ENCODE measurements around the gene TRIAP1. TPM values are rescaled to one million over a fixed set of nuclear protein-coding genes. Genes with fewer than 3 reads are reported as not detected.

The TRIAP1 gene
- total RNA-seq, 6 donors from 2014 or later, result 5.2 to 21.1 (median 18.7) TPM; not detected in 1

DNA sequence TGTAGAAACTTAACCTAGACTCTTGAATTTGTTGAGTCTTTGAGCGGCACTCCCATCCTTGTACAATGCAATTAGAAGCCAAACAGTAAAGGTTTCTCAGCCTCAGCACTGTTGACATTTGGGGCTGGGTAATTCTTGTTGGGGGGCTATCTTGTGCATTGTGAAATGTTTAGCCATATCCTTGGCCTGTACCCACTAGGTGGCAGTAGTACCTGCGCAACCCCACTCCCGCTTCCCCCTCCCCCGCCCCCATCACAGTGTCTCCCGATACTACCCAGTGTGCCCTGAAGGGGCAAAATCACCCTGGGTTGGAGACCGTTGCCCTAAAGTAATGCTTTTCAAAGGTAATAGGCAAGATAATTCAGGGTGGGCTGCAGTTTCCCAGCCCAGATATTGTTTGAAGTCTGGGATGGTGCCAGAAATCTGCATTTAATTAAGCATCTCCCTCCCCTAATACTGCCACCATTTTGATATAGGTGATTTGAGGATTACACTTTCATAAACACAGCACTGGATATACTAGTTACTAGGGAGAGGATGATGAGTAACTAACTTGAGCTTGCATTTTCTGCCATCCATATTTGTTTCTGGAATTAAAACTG, 6.4 kb downstream of the TRIAP1 start:
- Histone ChIP-seq H3K36me3 (peaks cover 4 to 48% (median 26%) of the 10 kb centered on the region in 4 donors), H3K4me3 (no peak overlapping the region), H3K27ac (no peak overlapping the region), H3K4me1 (peaks cover 16 to 20% (median 18%) of the 10 kb centered on the region in 4 donors), H3K27me3 (no peaks in the 10 kb centered on the region), H3K9me3 (no peaks in the 10 kb centered on the region)
- DNase-seq (peak in 1 of 2 donors; percentile 55), ATAC-seq (ENCODE audit: low FRiP score in 2 of 2) (peak; percentile 30 to 47)
- no peak for TF ChIP-seq EP300 (IDR thresholded peaks at IDR 0.05)
- TF ChIP-seq, protein P1, sequence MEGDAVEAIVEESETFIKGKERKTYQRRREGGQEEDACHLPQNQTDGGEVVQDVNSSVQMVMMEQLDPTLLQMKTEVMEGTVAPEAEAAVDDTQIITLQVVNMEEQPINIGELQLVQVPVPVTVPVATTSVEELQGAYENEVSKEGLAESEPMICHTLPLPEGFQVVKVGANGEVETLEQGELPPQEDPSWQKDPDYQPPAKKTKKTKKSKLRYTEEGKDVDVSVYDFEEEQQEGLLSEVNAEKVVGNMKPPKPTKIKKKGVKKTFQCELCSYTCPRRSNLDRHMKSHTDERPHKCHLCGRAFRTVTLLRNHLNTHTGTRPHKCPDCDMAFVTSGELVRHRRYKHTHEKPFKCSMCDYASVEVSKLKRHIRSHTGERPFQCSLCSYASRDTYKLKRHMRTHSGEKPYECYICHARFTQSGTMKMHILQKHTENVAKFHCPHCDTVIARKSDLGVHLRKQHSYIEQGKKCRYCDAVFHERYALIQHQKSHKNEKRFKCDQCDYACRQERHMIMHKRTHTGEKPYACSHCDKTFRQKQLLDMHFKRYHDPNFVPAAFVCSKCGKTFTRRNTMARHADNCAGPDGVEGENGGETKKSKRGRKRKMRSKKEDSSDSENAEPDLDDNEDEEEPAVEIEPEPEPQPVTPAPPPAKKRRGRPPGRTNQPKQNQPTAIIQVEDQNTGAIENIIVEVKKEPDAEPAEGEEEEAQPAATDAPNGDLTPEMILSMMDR (IDR thresholded peaks at IDR 0.05), result peak in 5 of 6 experiments; percentile 26 to 55 (median 42)
- 15 to 35% methylated on average over 3 to 6 of the region's 6 CpGs for WGBS, 2 donors

GRCh38 chr12:120438495-120439198, 7.5 kb downstream of the TRIAP1 start:
- Histone ChIP-seq H3K9me3 (no peaks in the 10 kb centered on the region), H3K27ac (peak overlapping the region; percentile 67 to 92 (median 82)), H3K4me3 (peak overlapping the region; percentile 63 to 92 (median 82)), H3K36me3 (peaks cover 4 to 37% (median 19%) of the 10 kb centered on the region in 4 donors), H3K27me3 (no peaks in the 10 kb centered on the region), H3K4me1 (peaks cover 16 to 19% (median 17%) of the 10 kb centered on the region in 4 donors)
- ATAC-seq (ENCODE audit: low FRiP score in 2 of 2) (no peak), DNase-seq (no peak)
- 40 to 43% methylated on average over 16 to 17 of the region's 17 CpGs for WGBS, 2 donors
- TF ChIP-seq POLR2A (IDR thresholded peaks at IDR 0.05) (no peak), EP300 (IDR thresholded peaks at IDR 0.05) (no peak)
- TF ChIP-seq, protein P1 (IDR thresholded peaks at IDR 0.05), result no peak

GRCh38 chr12:120437735-120438494, 8.3 kb downstream of the TRIAP1 start, which contains the start of gene COX6A1:
TSS of gene COX6A1 (plus strand) at chr12:120438113. CDS start at chr12:120438127, 14 bp downstream.
- H3K4me3 ChIP-seq, result peak within 1 kb of the TSS; percentile 63 to 92 (median 82)
- peaks cover 16 to 19% (median 17%) of the 10 kb centered on the region in 4 donors for H3K4me1 ChIP-seq
- peak; percentile 78 to 88 for TF ChIP-seq POLR2AphosphoS5 (IDR thresholded peaks at IDR 0.05)
- no peak for TF ChIP-seq EP300 (IDR thresholded peaks at IDR 0.05)
- TF ChIP-seq, protein P1 (IDR thresholded peaks at IDR 0.05), result peak in 3 of 6 experiments; percentile 15 to 37 (median 30)
- peak in 3 of 4 donors; percentile 48 to 70 (median 50) for TF ChIP-seq POLR2A (IDR thresholded peaks at IDR 0.05)
- H3K36me3 ChIP-seq, result peaks cover 4 to 30% (median 15%) of the 10 kb centered on the region in 4 donors
- no peaks in the 10 kb centered on the region for H3K9me3 ChIP-seq
- peak within 1 kb of the TSS; percentile 67 to 92 (median 82) for H3K27ac ChIP-seq
- DNase-seq (peak; percentile 90 to 98), ATAC-seq (ENCODE audit: low FRiP score in 2 of 2) (peak; percentile 97 to 98)
- WGBS, 2 donors, result 1% methylated on average over 25 to 58 of the region's 59 CpGs
- no peaks in the 10 kb centered on the region for H3K27me3 ChIP-seq

DNA sequence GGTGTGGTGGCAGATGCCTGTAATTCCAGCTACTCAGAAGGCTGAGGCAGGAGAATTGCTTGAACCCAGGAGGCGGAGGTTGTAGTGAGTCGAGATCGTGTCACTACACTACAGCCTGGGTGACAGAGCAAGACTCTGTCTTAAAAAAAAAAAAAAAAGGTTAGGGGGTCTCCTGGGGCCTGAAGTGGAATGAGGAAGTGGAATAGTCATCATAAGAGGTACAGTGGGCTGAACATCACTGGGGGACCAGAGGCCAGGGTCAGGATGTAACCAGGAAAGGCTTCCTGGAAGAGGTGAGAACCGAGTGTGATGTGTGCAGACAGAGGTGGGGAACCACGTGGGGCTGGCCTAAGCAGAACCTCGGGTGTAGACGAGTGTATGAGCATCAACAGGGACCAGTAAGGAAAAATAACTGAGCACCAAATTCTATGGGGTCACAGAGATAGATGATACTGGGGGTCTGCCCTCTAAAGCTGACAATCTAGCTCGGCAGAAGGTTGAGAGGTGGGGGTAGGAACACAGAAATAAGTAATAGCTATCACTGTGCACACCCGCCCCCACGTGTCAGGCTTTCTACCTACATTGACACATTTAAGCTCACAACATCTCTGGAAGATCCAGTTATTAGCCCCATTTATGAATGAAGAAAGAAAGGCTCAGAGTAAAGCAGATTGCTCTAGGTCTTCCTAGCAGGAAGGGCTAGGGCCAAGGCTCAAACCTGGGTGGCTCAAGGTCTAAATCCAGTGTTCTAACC, 13.2 kb downstream of the TRIAP1 start:
- 55 to 60% methylated on average over 10 of the region's 10 CpGs for WGBS, 2 donors
- H3K27me3 ChIP-seq, result no peaks in the 10 kb centered on the region
- no peaks in the 10 kb centered on the region for H3K9me3 ChIP-seq
- no peak for ATAC-seq (ENCODE audit: low FRiP score in 2 of 2)
- no peaks in the 10 kb centered on the region for H3K36me3 ChIP-seq
- H3K27ac ChIP-seq, result no peak overlapping the region
- DNase-seq, result no peak
- no peak for TF ChIP-seq POLR2A (IDR thresholded peaks at IDR 0.05)
- no peak for TF ChIP-seq POLR2AphosphoS5 (IDR thresholded peaks at IDR 0.05)
- no peak for TF ChIP-seq EP300 (IDR thresholded peaks at IDR 0.05)
- TF ChIP-seq, protein P1 (IDR thresholded peaks at IDR 0.05), result no peak
- H3K4me1 ChIP-seq, result peaks cover 0 to 3% (median 0%) of the 10 kb centered on the region in 4 donors
- no peak overlapping the region for H3K4me3 ChIP-seq
